CD4-positive, alpha-beta T cell treated with Interferon gamma for 1 hour (primary cell): ENCODE data around the gene NIPAL4.
A peak's percentile ranks its signal among the peaks of the same experiment; 100 is the strongest.

ENCODE experiments used
- DNase-seq: peaks from one replicate; pipeline ENCODE4 v3.0.0-alpha.2; 2020

NIPAL4 gene

DNA sequence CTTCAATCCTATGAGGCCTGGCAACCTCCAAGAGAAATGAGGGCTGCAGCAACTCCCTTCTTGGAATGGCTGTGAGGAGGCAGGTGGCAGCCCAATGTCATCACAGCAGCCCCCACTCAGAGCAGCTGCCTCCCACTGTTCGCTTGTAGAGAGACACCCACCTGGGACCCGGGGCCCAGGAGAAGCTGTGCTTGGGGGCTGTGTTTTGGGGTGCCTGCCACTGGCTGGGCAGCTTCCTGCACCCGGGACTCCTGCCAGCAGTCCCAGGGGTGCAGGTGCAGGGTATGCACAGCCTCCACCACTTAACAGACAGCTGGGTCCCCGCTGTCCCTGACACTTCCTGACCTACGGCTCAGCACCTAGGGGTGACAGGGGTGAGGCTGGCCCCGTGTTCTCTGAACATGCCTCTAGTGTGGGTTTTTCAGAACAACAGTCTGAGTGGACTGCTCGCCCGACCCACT lies 26.2 kb downstream of the NIPAL4 start:
- DNase-seq = peak; percentile 22

DNA sequence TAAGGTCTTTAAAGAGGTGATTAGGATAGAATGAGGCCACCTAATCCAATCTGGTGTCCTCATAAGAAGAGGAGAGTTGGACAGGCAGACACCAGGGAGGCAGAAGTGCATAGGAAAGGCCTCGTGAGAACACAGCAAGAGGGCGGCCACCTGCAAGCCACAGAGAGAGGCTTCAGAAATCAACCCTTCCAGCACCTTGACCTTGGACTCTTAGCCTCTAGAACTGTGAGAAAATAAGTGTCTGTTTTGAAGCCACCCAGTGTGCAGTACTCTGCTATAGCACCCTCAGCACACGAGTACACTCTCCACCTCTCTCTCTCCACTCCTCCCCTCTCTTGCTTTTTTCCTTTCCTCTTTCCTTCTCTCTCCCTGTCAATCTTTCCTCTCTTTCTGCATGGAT lies 26.8 kb downstream of the NIPAL4 start:
- no peak for DNase-seq

DNA sequence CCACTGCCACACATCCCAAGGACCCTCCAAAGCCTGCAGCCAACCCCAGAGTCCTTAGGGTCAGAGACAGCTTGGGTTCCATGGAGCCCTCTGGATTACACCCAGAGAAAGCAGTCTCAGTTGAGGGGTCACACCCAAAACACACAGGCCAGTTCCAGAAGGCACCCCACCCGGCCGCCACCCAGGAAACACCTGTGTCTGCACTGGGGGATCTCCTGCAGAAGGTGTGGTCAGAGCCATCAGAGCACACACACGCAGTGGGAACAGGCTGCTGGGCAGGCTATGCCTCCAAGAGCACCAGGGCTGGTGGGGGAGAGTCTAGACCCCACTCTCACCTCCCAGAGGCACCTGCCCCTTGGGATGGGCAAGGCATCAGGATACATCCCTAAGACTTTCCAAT lies 27.3 kb downstream of the NIPAL4 start:
- peak; percentile 72 for DNase-seq

DNA sequence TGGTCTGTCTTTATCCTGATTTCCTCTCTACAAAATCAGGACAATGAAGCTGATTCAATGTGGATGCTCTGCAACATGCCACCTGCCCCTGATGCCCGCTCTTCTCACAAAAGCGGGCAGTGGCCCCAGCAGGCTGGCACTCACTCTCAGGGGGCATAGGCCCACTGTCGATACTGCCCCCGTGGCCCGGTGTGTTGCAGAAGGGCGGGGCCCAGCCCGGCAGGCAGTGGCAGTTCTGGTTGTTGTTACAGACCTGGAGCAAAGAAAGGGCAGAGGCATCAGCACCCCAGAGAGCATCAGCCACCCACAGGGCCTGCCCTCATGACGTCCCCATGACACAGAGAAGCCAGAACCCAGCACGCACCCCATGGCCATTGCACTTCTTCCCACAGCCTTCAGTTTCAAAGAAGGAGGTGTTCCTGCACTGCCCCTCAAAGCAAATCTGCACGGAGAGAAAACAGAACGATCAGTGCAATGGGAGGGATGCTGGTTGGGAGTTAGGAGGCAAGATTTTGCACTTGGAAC lies 31.5 kb downstream of the NIPAL4 start:
- no peak for DNase-seq

DNA sequence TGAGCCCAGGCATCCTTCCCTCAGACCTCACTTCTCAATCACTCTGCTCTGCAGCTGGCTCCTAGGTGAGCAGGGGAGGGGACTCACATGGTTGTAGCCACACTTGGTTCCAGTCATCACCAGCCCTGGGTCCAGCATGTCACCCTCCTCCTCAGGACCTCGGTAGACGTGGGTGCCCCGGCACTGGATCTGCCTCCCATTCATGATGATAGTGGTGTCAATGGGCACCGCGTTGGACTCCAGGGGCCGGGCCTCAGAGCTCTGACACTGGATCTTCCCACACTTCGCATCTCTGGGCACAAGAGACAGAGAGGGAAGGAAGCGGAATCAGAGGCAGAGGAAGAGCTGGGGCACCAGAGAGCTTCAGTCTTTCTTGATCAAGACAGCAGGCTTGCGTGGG lies 32.9 kb downstream of the NIPAL4 start:
- DNase-seq = no peak

DNA sequence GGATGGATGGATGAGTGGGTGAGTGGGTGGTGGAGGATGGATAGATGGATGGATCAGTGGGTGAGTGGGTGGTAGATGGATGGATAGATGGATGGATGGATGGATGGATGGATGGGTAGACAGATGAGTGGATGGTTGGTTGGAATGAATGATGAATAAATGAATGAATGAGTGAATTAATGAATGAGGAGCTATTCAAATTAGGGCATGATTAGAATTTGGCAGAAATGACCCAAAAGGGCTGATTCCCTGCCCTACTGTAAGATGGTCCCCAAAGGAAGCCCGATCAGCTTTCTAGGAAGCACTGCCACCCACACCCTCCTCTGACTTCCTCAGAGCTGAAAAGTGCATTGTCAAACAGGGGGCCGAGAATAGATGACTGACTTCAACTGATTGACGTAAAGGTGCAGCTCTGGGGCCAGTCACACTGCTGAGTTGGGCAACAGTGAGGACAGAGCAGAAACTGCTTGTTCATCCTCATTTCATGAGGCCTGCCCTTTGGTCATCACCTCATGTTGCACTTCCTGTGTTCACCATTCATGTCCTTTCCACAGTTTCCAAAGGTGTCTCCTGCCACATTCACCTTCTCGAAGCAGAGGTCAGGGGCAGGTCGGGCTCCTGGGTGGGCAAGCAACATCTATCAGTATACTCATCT lies 34.3 kb downstream of the NIPAL4 start:
- peak; percentile 61 for DNase-seq

DNA sequence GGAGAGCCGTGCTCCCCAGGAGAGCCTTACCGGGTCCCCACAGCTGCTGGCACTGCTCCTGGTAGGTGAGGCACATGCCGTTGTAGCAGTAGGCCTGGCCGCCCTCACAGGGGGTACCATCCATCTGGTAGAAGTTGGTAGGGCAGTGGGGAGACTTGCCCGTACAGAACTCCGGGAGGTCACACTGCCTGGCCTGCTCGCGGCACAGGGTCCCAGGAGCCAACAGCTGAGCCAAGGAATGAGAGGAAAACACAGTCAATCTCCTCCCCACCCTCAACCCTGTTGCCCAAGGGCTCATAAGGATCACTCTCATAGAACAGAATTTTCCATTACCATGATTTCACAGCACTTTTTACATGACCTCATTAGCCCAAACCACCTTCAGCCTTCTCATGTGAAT lies 36.9 kb downstream of the NIPAL4 start:
- no peak for DNase-seq

DNA sequence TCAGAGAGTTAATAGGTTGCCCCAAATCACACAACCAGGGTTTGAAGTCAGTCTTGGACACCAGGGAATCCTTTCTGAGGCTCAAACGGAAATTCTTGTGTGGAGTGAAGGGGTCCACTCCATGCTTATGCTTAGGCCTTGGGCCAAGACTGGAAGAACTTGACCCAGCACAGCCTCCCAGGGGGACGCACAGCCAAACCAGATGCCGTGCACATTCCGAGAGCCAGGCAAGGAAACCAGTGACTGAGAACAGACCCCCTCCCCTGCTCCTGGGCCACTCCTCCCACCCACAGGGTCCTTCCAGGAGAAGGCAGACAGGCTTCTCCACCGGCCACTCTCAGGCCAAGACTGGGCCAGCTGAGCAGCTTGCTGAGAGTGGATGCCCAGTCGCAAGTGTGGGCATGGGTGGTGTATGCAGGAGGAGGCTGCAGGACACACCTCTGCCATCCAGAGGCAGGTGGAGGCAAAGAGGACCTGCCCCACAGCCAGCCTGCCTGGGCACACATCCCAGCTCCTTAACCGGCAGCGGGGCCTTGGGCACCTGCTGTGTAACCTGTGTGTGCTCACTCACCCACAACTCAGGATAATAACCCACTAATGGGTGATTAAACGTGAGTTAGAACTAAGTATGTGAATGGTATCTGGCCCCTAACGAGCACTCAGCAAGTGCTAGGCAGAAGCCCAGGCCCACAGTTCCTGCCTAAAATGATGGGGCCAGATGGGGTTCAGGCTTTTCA lies 38.0 kb downstream of the NIPAL4 start:
- DNase-seq = no peak

DNA sequence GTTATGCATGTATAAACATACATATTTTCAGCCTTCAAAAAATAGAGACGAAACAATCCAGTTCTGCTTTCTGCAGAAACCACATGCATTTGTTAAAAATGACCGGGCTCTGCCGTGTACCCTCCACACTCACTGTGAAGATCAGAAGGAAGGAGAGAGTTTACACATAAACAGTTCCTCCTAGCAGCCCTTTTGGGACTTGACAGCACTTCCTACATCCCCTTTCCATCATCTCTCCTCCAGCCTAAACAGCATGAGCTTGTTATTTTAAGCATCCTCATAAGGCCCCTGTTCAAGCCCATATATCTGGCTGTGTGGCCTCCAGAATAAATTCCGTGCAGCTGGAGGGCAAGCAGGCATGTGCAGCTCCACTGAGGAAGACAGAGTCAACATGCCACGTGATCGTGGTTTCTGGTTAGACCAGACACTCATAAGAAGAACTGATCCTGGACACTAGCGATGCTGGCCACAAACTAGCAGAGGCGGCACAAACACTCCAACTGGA lies 42.2 kb downstream of the NIPAL4 start:
- DNase-seq = peak; percentile 40

DNA sequence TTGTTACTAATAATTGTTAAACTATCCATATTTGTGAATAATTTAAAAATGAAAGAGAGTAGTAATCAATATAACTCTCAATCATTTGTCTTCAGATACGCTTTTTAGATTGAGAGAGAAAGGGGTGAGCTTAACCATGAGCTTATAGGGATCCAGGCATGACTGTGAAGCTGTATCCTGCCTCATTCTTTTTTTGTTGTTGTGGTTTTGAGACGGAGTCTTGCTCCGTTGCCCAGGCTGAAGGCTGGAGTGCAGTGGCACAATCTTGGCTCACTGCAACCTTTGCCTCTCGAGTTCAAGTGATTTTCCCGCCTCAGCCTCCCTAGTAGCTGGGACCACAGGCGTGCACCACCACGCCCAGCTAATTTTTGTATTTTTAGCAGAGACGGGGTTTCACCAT lies 44.0 kb downstream of the NIPAL4 start:
- no peak for DNase-seq

DNA sequence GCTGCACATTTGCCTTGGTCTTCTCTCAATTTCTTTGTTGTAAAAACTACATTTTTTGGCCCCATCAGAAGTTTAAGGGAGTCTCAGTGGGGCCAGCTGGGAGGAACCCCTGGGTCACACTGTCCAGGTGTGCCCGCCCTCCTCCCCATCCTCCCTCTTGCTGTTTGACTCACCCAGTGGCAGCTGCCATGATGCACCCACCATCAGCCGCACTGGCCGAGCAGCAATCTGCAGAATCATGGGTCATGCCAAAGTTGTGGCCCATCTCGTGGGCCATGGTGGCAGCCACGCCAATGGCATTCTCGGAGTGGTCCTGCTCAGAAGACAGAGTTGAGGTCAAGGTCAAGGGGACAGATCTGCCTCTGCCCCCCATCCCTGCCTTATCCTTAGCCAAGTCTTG lies 45.5 kb downstream of the NIPAL4 start:
- DNase-seq = no peak

DNA sequence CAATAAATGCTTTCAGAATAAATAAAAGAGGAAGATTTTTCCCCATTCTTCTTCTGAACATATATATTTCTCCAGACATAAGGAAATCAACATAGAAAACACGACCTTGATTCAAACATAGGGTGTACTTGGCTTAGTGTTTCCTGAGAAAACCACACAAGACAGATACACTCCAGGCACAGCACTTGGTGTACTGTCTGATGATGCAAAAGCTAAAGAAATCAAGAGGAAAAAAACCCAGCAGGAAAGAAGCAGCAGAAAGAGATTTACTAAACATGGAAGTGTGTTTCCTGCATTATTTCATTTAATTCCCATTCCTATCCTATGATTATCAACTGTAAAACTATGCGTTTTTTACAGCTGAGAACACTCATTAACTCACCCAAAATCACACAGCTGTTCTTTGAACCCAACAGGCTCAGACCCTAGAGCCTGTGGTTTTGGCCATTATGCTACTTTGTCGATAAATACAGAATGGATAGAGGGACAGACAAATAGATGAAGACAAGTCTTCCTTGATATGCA lies 46.1 kb downstream of the NIPAL4 start:
- DNase-seq = no peak

DNA sequence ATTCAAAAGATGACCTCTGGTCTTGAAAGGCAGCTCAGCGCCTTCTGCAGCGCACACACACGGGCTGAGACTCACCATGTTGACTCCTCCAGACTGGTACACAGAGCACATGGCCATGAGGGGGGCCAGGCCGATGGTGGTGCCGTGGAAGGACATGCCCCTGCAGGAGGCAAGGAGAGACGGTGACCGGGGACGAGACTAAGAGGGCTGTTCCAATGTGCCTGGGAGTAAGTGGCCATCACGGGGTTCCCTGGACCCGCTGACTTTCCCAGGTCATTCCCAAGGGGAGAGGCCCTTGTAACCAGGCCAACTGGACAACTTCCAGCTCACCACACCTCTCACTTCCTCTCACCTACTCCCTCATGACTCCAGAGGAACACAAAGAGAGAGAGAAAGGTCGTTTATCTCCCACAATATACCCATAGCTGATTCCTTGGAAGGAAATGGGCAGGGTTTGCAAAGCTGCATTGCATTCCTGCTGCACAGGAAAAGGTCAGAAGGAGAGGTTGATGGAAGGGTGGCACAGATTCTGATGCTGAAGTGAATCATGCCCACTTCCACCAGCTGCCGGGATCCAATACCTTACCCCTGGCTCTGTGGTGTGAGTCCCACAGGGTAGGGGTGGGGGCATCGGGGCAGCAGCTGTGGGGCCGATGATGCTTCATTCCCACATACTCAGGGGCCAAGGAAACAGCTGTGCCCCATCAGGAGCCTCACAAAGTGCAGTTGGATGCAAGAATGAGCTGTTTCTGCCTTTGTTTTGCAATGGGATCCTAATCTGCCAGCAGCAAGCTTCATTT lies 47.2 kb downstream of the NIPAL4 start:
- DNase-seq = no peak

DNA sequence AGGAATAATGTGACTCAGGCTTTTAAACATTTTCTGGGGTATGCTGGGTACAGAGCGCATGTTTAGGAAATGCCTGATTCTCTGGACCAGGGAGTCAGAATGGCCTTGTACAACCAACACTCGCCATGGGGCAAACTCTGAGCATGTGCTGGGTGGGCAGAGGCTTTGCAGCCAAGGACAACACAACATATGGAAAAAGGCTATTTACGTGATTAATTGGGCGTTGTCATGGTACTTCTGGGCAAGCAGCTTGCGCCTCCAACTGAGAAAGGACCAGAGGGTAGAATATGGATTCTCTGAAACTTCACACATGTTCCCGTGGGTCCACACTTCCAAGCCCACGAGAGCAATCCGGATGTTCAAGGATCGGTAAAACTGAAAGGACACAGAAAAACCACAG lies 49.1 kb downstream of the NIPAL4 start:
- no peak for DNase-seq

DNA sequence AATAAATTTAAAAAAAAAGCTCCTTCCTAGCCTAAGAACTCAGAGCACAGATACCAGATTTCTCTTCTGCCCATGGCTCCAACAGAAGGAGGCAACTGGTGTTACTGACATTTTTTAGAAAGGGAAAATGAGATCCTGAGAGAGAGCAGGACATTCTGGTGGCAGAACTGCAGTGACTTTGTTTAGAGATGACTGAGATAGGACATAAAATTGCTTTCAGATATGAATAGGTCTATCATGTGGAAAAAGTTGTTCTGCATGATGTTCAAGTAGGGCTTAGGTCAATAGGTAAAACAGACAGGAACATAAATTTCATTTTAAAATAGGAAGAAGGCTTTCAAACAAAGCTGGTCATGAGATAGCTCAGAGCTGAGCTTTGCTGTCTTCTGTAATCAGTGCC lies 49.6 kb downstream of the NIPAL4 start:
- no peak for DNase-seq

DNA sequence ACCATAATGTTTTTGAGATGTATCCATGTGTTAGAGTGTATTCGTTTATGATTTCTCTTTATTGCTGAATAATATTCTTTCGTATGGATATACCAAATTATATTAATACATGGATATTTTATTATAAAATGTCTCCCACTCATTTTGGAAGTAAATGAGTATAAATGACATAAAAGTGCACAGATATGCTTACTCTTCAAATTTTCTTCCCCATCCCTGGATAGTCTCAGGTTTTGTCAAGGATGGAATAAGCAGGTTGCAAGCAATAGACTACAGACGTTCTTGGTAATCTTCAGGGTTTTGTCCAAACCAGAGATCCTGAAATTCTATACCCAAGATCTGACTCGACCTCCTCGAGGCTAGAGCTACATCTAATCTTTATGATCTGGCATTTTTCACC lies 50.7 kb downstream of the NIPAL4 start:
- DNase-seq = no peak

DNA sequence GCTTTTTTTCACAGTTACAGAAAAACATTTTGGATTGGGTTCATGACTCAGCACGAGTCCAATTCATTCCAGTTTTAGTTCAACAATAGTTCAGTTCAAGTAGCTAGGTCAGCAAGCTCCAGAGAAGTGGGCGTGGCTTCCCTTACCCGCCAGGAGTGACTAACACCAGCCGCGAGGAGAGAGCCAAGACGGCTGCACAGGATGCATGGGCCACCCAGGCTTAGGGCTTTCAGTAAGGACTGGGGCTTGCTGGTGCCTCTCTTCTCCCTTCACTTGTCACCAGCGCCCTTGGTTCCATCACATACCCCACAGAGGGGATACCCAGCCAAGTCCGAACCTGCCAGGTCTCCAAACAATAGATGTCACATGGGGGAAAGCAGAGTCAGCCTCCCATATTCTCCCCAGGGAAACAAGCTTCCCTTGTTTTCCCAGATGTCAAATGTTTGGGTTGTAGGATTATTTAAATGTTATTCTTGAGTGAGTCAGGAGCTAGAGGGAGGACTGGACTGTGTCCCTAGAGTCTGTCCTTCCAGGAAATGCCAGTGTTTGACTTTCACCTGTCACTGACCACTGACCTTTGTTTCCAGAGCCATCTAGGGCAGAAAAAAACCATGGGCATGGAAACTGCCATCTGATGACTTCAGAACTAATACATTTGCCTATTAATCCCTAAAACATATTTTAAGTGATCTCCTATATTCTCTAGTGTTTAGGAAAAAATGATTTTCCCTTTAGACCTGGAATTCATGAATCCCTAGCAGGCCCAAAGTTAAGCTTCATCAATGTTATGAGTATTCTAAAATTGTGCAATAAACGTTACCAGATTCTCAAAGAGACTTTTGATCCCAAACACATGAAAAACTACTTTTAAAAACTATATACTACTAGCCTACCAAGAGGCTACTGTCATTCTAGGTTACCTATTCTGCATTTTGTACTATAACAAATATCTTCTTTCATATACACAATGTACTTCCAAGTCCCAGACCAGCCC lies 51.9 kb downstream of the NIPAL4 start:
- DNase-seq = peak; percentile 22

DNA sequence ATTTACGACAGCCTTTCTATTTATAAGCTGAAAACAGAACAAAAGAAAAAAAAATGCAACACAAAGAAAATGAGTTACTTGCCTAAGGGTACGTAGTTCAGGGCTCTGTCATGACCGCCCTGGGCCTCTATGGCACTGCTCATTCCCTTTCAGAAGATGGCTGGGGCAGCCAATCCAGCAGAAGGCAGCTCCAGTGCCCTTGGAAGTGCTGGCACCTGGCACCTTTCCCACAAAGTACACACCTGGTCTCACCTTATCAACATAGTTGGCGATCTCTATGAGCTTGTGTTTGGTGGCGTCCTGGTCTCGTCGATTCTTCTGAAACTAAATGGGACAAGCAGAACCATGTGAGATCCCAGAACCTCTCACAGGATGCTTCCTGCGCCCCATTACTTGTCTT lies 53.2 kb downstream of the NIPAL4 start:
- DNase-seq = no peak

DNA sequence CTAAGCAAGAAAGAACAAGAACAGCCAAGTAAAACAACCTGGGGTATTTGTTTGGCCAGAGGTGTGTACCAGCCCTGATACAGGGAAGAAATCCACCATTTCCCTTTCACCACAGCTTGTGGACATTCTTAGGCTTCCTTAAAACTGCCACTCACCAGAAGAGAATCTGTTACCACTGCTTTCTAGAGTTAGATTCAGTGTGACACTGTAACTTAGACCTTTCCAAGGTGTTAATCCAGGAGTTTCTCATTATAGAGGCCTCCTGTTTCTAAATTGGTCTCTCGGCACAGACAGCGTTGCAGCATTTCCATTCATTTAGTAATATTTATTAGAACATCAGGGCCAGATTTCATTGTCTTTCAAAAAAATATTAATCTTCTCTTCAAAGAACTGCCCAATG lies 55.0 kb downstream of the NIPAL4 start:
- DNase-seq = no peak

DNA sequence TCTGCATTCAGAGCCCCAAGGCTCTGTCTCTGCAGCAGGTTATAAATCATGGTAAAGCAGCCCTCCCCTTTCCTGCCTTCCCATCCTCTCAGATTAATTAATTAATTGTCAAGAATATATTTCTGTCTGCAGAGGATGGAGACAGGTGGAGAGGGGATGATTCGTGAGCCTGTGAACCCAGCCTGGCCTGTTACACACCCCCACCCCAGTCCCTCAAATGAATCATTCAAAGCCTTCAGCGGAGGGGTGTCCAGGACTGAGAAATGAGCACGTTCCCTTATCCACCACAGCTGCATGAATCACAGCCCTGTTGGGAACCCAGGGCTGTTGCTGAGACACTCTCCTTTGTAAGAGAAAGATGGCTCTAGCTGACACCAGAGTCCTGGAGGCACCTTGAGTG lies 56.0 kb downstream of the NIPAL4 start:
- no peak for DNase-seq

DNA sequence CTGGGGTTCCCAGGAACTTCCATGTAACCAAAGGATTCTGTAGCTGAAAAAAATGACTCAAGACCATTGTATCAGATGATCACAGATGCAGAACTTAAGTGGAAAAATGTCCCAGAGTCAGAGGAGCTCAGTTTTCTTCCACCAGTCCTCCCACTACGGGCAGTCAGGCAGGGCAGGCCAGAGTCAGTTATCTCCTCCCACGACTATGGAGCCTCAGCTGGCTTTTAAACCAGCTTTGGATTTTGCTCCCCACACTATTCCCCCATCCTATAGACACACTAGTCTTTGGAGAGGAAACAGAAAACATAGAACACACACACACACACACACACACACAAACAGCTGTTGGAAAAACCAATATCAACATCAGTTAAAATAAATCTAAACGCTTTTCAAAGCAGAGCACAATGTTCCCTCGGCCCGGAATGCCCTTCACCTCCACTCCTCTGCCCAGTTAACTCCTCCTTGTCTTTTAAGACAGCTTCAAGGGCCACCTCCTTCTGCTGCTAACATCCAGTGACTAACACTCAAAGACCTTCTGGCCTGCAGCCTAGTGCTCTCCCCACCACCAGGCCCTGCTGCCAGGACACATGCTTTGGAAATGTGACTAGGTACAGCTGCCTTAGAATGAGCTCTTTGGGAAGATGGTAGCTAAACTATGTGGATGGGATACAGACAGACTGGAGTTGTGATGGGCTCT lies 56.8 kb downstream of the NIPAL4 start:
- no peak for DNase-seq
